ENCODE results near the gene RTRAF. TPM values are rescaled to one million over a fixed set of nuclear protein-coding genes. Genes with fewer than 3 reads are reported as not detected.

RTRAF gene
- polyA plus RNA-seq, 4 donors = 98.1 to 189 (median 127) TPM

DNA sequence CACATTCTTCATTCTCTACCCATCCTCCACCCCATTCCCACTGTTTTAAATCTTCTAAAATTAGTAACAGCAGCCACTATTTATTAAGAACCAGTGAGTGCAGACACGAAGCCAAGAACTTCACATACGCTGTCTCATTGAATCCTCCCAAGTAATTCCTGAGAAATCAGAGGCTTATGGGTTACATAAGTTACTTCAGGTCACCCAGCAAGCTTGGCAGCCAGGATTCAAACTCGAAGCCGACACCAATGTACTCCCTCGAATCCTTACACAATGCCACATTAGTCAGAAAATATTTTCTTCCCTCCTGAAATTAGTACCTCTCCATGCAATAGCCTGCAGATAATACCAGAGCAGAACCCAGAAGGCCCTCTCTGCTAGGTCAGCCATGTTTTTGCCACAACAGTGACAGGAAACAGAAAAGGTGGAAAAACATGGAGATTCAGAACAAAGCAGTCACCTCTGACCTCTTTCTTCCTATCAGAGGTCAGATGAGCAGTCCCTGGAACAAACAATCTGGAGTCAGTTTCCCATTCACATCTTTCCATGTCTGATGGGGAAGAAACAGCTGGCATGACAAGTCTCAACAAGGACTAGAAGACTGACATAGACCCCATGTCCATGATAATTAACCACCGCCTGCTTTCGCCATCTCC is 63.1 kb downstream of the RTRAF start:
- Histone ChIP-seq H3K4me1 (ENCODE audit: control insufficient read depth in 3 of 3, insufficient read depth in 2 of 3, low read depth in 1 of 3, low read length in 2 of 3) (peaks cover 0 to 8% (median 2%) of the 10 kb centered on the region in 3 donors), H3K36me3 (ENCODE audit: control insufficient read depth in 3 of 3, insufficient read depth in 2 of 3, low read depth in 1 of 3, low read length in 3 of 3) (no peaks in the 10 kb centered on the region), H3K27ac (ENCODE audit: low read depth in 1 of 3, low read length in 2 of 3) (peak overlapping the region in 1 of 3 donors; percentile 63), H3K9me3 (ENCODE audit: control insufficient read depth in 2 of 2, insufficient read depth in 1 of 2, low read depth in 1 of 2, low read length in 1 of 2) (no peaks in the 10 kb centered on the region), H3K27me3 (ENCODE audit: control insufficient read depth in 3 of 3, insufficient read depth in 3 of 3, low read length in 3 of 3) (no peaks in the 10 kb centered on the region), H3K4me3 (ENCODE audit: low read depth in 1 of 3, low read length in 3 of 3) (no peak overlapping the region)
- 73 to 89% (median 84%) methylated on average over 7 of the region's 7 CpGs for WGBS, 3 donors
- no peak for DNase-seq
- no peak for FAIRE-seq

DNA sequence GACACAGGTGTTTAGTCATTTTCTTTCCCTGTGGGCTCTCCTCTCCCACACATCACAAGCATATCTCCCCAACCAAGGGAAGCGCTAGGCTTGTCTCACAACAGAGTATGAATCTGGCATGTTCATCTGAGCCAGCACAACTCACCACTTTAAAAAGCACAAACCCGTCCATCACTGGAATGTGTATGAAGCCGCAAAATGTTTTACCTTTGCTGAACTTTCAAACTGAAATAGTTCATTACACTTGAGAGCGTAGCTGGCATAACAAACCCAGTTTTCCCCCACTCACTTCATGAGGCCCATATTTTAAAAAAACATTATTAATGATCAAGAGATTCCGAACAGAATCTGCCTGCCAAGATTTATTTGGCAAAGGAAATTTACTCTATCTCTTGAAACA is 63.7 kb downstream of the RTRAF start:
- H3K27me3 ChIP-seq (ENCODE audit: control insufficient read depth in 3 of 3, insufficient read depth in 3 of 3, low read length in 3 of 3) = no peaks in the 10 kb centered on the region
- H3K4me3 ChIP-seq (ENCODE audit: low read depth in 1 of 3, low read length in 3 of 3) = no peak overlapping the region
- DNase-seq (no peak), FAIRE-seq (no peak)
- H3K9me3 ChIP-seq (ENCODE audit: control insufficient read depth in 2 of 2, insufficient read depth in 1 of 2, low read depth in 1 of 2, low read length in 1 of 2) = no peaks in the 10 kb centered on the region
- 69 to 91% (median 88%) methylated on average over 5 of the region's 5 CpGs for WGBS, 3 donors
- peaks cover 0 to 8% (median 2%) of the 10 kb centered on the region in 3 donors for H3K4me1 ChIP-seq (ENCODE audit: control insufficient read depth in 3 of 3, insufficient read depth in 2 of 3, low read depth in 1 of 3, low read length in 2 of 3)
- H3K27ac ChIP-seq (ENCODE audit: low read depth in 1 of 3, low read length in 2 of 3) = peak overlapping the region in 1 of 3 donors; percentile 63
- no peaks in the 10 kb centered on the region for H3K36me3 ChIP-seq (ENCODE audit: control insufficient read depth in 3 of 3, insufficient read depth in 2 of 3, low read depth in 1 of 3, low read length in 3 of 3)

- no peak for FAIRE-seq
- no peak overlapping the region for H3K27ac ChIP-seq (ENCODE audit: low read depth in 1 of 3, low read length in 2 of 3)
- no peaks in the 10 kb centered on the region for H3K36me3 ChIP-seq (ENCODE audit: control insufficient read depth in 3 of 3, insufficient read depth in 2 of 3, low read depth in 1 of 3, low read length in 3 of 3)
- WGBS, 3 donors = 5 to 87% (median 7%) methylated on average over 1 of the region's 1 CpG
- peaks cover 0 to 8% (median 2%) of the 10 kb centered on the region in 3 donors for H3K4me1 ChIP-seq (ENCODE audit: control insufficient read depth in 3 of 3, insufficient read depth in 2 of 3, low read depth in 1 of 3, low read length in 2 of 3)
- no peaks in the 10 kb centered on the region for H3K27me3 ChIP-seq (ENCODE audit: control insufficient read depth in 3 of 3, insufficient read depth in 3 of 3, low read length in 3 of 3)
- no peak overlapping the region for H3K4me3 ChIP-seq (ENCODE audit: low read depth in 1 of 3, low read length in 3 of 3)
- no peaks in the 10 kb centered on the region for H3K9me3 ChIP-seq (ENCODE audit: control insufficient read depth in 2 of 2, insufficient read depth in 1 of 2, low read depth in 1 of 2, low read length in 1 of 2)
- no peak for DNase-seq
These were observed 65.3 kb downstream of the RTRAF start for GRCh38 chr14:52054678-52055077.

DNA sequence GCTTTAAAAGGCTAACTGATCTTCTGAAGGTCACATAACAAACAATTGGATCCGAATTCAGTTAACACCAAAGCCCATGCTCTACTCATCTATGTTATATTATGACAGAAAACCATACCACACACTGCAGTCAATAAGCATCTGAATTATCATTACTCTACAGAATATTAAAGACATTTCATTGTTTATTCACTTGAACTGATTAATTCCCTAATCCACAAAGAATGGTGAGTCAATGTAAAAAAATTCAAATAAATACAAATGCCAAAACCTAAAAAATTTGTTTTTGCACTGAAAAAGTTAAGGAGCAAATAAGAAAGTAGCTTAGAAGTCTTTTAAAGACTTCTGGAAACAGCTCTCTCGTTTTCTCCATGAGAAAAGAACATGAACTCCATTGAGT is 65.8 kb downstream of the RTRAF start:
- no peaks in the 10 kb centered on the region for H3K9me3 ChIP-seq (ENCODE audit: control insufficient read depth in 2 of 2, insufficient read depth in 1 of 2, low read depth in 1 of 2, low read length in 1 of 2)
- DNase-seq (no peak), FAIRE-seq (no peak)
- H3K27me3 ChIP-seq (ENCODE audit: control insufficient read depth in 3 of 3, insufficient read depth in 3 of 3, low read length in 3 of 3) = no peaks in the 10 kb centered on the region
- WGBS, 3 donors = 56 to 70% (median 64%) methylated on average over 2 of the region's 2 CpGs
- H3K36me3 ChIP-seq (ENCODE audit: control insufficient read depth in 3 of 3, insufficient read depth in 2 of 3, low read depth in 1 of 3, low read length in 3 of 3) = no peaks in the 10 kb centered on the region
- H3K4me1 ChIP-seq (ENCODE audit: control insufficient read depth in 3 of 3, insufficient read depth in 2 of 3, low read depth in 1 of 3, low read length in 2 of 3) = peaks cover 0 to 3% (median 2%) of the 10 kb centered on the region in 3 donors
- no peak overlapping the region for H3K4me3 ChIP-seq (ENCODE audit: low read depth in 1 of 3, low read length in 3 of 3)
- H3K27ac ChIP-seq (ENCODE audit: low read depth in 1 of 3, low read length in 2 of 3) = no peak overlapping the region

- 64 to 80% (median 67%) methylated on average over 3 of the region's 3 CpGs for WGBS, 3 donors
- Histone ChIP-seq H3K27ac (ENCODE audit: low read depth in 1 of 3, low read length in 2 of 3) (no peak overlapping the region), H3K4me3 (ENCODE audit: low read depth in 1 of 3, low read length in 3 of 3) (no peak overlapping the region), H3K36me3 (ENCODE audit: control insufficient read depth in 3 of 3, insufficient read depth in 2 of 3, low read depth in 1 of 3, low read length in 3 of 3) (no peaks in the 10 kb centered on the region), H3K9me3 (ENCODE audit: control insufficient read depth in 2 of 2, insufficient read depth in 1 of 2, low read depth in 1 of 2, low read length in 1 of 2) (no peaks in the 10 kb centered on the region), H3K27me3 (ENCODE audit: control insufficient read depth in 3 of 3, insufficient read depth in 3 of 3, low read length in 3 of 3) (peaks cover 0 to 6% (median 0%) of the 10 kb centered on the region in 3 donors), H3K4me1 (ENCODE audit: control insufficient read depth in 3 of 3, insufficient read depth in 2 of 3, low read depth in 1 of 3, low read length in 2 of 3) (peaks cover 0 to 3% (median under 1%) of the 10 kb centered on the region in 3 donors)
- FAIRE-seq = no peak
- DNase-seq = no peak
These were observed 69.0 kb downstream of the RTRAF start for GRCh38 chr14:52058341-52058740.

DNA sequence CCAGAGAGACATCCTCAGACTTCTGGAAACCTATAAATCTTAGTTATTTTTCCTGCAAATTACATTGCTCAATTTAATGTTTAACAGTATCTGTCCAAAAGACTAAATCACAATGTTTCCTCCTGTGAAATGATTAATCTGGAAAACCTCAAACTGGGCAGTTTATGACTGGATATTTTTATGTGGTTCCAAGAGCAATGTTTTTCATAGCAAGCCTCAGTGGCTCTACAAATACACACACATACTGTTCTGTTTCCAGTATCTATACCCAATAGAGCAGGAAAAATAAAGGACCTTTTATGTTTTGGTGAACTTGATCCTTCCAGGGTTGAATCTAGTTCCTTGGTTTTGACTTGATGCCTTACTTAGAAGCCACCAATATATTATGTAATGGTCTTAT is 70.3 kb downstream of the RTRAF start:
- DNase-seq (no peak), FAIRE-seq (no peak)
- Histone ChIP-seq H3K27ac (ENCODE audit: low read depth in 1 of 3, low read length in 2 of 3) (no peak overlapping the region), H3K36me3 (ENCODE audit: control insufficient read depth in 3 of 3, insufficient read depth in 2 of 3, low read depth in 1 of 3, low read length in 3 of 3) (no peaks in the 10 kb centered on the region), H3K4me3 (ENCODE audit: low read depth in 1 of 3, low read length in 3 of 3) (no peak overlapping the region), H3K4me1 (ENCODE audit: control insufficient read depth in 3 of 3, insufficient read depth in 2 of 3, low read depth in 1 of 3, low read length in 2 of 3) (peaks cover 0 to 4% (median 3%) of the 10 kb centered on the region in 3 donors), H3K27me3 (ENCODE audit: control insufficient read depth in 3 of 3, insufficient read depth in 3 of 3, low read length in 3 of 3) (peaks cover 0 to 6% (median 0%) of the 10 kb centered on the region in 3 donors), H3K9me3 (ENCODE audit: control insufficient read depth in 2 of 2, insufficient read depth in 1 of 2, low read depth in 1 of 2, low read length in 1 of 2) (no peaks in the 10 kb centered on the region)

DNA sequence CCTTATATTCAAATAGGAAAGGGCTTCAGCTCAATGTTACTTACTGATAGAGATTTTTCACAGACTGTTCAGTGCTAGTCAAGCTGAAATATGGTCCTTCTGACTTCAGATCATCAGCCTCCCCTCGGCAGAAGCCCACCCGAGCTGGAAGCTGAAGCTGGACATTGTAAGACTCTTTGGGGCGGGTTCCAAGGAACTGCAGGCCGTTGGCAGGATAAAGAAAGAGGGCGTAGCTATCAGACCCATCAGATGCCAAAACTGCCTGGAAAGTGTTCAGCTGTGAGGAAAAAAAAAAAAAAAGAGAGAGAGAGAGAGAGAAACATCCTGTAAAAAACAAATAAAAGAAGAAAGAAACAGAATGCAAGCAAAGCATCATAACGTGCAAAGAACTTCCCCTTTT is 70.7 kb downstream of the RTRAF start:
- Histone ChIP-seq H3K9me3 (ENCODE audit: control insufficient read depth in 2 of 2, insufficient read depth in 1 of 2, low read depth in 1 of 2, low read length in 1 of 2) (no peaks in the 10 kb centered on the region), H3K27ac (ENCODE audit: low read depth in 1 of 3, low read length in 2 of 3) (no peak overlapping the region), H3K36me3 (ENCODE audit: control insufficient read depth in 3 of 3, insufficient read depth in 2 of 3, low read depth in 1 of 3, low read length in 3 of 3) (no peaks in the 10 kb centered on the region), H3K4me3 (ENCODE audit: low read depth in 1 of 3, low read length in 3 of 3) (no peak overlapping the region), H3K27me3 (ENCODE audit: control insufficient read depth in 3 of 3, insufficient read depth in 3 of 3, low read length in 3 of 3) (peaks cover 0 to 6% (median 0%) of the 10 kb centered on the region in 3 donors), H3K4me1 (ENCODE audit: control insufficient read depth in 3 of 3, insufficient read depth in 2 of 3, low read depth in 1 of 3, low read length in 2 of 3) (peaks cover 0 to 4% (median 3%) of the 10 kb centered on the region in 3 donors)
- 55 to 62% (median 60%) methylated on average over 6 of the region's 6 CpGs for WGBS, 3 donors
- DNase-seq = no peak
- no peak for FAIRE-seq

Measured in small intestine (tissue), 7 donors.